Fibroblast of lung (primary cell): ENCODE data around the gene EWSR1. TPM values are rescaled to one million over a fixed set of nuclear protein-coding genes. Genes with fewer than 3 reads are reported as not detected.

ENCODE experiments used
- DNase-seq, 2 donors: peaks; one replicate each; pipeline versions ENCODE4 v3.0.0 to v3.0.0-alpha.2; 2010; ENCODE audit warnings: low read depth in 2 of 2
- H2AFZ ChIP-seq: 2 replicates; pipeline ENCODE4 v1.5.1; 2012; ENCODE audit warnings: low read length, control low read depth, inconsistent platforms
- H3K27ac ChIP-seq: 2 replicates; pipeline ENCODE4 v1.5.1; 2011; ENCODE audit warnings: low read length, control low read depth; ENCODE audit not compliant: insufficient read depth
- H3K27me3 ChIP-seq: 2 replicates; pipeline ENCODE4 v1.5.1; 2011; ENCODE audit warnings: mild to moderate bottlenecking, low read length; ENCODE audit not compliant: control insufficient read depth, insufficient read depth
- H3K36me3 ChIP-seq: 2 replicates; pipeline ENCODE4 v1.5.1; 2011; ENCODE audit warnings: low read length; ENCODE audit not compliant: control insufficient read depth, insufficient read depth
- H3K4me1 ChIP-seq: 2 replicates; pipeline ENCODE4 v1.5.1; 2011; ENCODE audit warnings: low read length; ENCODE audit not compliant: control insufficient read depth, insufficient read depth; ENCODE audit errors: extremely low read depth
- H3K4me2 ChIP-seq: 2 replicates; pipeline ENCODE4 v1.5.1; 2011; ENCODE audit warnings: low read length, control low read depth; ENCODE audit not compliant: insufficient read depth; ENCODE audit errors: extremely low read depth
- H3K4me3 ChIP-seq, 4 experiments: fragments of 200-600 bp in 1 of 4; sonication (generic) in 1 of 4; replicated peaks in 1 of 4; 2 replicates each; pipeline ENCODE4 v1.5.1; 2011 to 2016; ENCODE audit warnings: low read length in 4 of 4, low read depth in 3 of 4, mild to moderate bottlenecking in 3 of 4, control low read depth in 2 of 4, inconsistent platforms in 1 of 4, mixed read lengths in 1 of 4; ENCODE audit not compliant: insufficient read depth in 1 of 4; ENCODE audit errors: control extremely low read depth in 1 of 4
- H3K79me2 ChIP-seq: 2 replicates; pipeline ENCODE4 v1.5.1; 2012; ENCODE audit warnings: mild to moderate bottlenecking, low read length, inconsistent platforms; ENCODE audit not compliant: control insufficient read depth, insufficient read depth
- H3K9ac ChIP-seq: 2 replicates; pipeline ENCODE4 v1.5.1; 2011; ENCODE audit warnings: mild to moderate bottlenecking, low read length, control low read depth; ENCODE audit not compliant: insufficient read depth
- H3K9me3 ChIP-seq: 2 replicates; pipeline ENCODE4 v1.5.1; 2012; ENCODE audit warnings: low read depth, low read length; ENCODE audit not compliant: control insufficient read depth, insufficient read depth
- H4K20me1 ChIP-seq: 2 replicates; pipeline ENCODE4 v1.5.1; 2011; ENCODE audit warnings: low read length; ENCODE audit not compliant: control insufficient read depth, insufficient read depth; ENCODE audit errors: extremely low read depth
- EZH2 ChIP-seq: IDR thresholded peaks from 2 replicates; pipeline ENCODE4 v1.5.1; 2012; ENCODE audit warnings: low read length, control low read depth, mild to moderate bottlenecking; ENCODE audit errors: missing control alignments
- polyA plus RNA-seq, 2 donors: library from polyadenylated mRNA; depleted of rRNA in 1 of 2; stranded (reverse) in 1 of 2; unstranded in 1 of 2; fragments of >200 nt; gene quantifications; 2 replicates each; pipeline ENCODE4 v1.2.1, GENCODE V29; 2011 to 2012; ENCODE audit warnings: missing spikeins in 1 of 2
- total RNA-seq: library from RNA; depleted of rRNA; stranded (reverse); fragments of >200 nt; gene quantifications from 2 replicates; pipeline ENCODE4 v1.2.1, GENCODE V29; 2014
- TF ChIP-seq, protein P1 (sequence below), 2 donors: IDR thresholded peaks in 1 of 2; conservative IDR thresholded peaks in 1 of 2; 1 replicate in 1 of 2; 2 replicates in 1 of 2; pipeline ENCODE4 v1.5.1; 2011 to 2012; ENCODE audit warnings: low read length in 2 of 2, control low read depth in 1 of 2, inconsistent platforms in 1 of 2, low read depth in 1 of 2, mild to moderate bottlenecking in 1 of 2

The EWSR1 gene
- total and polyA plus RNA-seq, 2 donors (not counting 1 experiment from before 2014, with no cell fraction given) = 150 to 172 TPM

DNA sequence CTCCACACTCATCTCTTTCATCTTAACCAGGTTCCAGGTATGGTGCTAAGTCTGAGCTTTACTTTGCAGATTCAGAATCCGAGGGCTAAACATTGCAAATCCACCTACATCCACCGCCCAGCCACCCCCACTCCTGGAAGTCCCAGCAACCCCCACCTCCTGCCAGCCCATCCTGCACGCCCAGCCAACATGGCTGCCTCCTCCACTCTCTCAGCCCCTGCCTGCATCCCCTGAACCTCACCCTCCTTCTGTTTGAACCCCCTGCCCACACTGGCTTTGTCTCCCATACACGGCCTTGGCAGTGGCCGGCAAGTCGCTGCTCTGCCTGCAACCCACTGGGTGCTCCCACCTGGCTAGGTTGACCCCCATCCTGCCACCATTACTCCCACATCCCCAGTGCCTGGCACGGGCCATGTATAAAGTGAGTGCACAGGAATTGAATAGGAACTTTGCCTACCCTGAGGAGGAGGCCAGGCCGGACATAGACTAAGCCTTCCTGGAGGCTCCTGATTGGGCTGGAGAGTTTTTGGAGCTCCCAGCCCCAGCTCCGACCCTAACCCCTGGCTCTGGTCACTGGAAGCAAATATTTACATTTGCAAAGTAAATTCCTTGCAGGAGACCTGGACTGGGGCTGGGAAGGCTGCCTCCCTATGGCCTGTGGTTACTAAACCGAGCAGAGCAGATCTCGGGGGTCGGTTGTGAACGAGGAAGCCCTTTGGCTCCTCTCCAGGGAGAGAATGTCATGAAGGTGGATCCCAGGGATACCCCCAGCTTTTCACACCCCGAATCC is 48.0 kb upstream of the EWSR1 start:
- H3K79me2 ChIP-seq = no peaks in the 10 kb centered on the region
- peaks cover 8% of the 10 kb centered on the region for H3K27me3 ChIP-seq
- no peak overlapping the region for H2AFZ ChIP-seq
- H3K27ac ChIP-seq = no peak overlapping the region
- no peaks in the 10 kb centered on the region for H3K36me3 ChIP-seq
- TF ChIP-seq, protein P1, sequence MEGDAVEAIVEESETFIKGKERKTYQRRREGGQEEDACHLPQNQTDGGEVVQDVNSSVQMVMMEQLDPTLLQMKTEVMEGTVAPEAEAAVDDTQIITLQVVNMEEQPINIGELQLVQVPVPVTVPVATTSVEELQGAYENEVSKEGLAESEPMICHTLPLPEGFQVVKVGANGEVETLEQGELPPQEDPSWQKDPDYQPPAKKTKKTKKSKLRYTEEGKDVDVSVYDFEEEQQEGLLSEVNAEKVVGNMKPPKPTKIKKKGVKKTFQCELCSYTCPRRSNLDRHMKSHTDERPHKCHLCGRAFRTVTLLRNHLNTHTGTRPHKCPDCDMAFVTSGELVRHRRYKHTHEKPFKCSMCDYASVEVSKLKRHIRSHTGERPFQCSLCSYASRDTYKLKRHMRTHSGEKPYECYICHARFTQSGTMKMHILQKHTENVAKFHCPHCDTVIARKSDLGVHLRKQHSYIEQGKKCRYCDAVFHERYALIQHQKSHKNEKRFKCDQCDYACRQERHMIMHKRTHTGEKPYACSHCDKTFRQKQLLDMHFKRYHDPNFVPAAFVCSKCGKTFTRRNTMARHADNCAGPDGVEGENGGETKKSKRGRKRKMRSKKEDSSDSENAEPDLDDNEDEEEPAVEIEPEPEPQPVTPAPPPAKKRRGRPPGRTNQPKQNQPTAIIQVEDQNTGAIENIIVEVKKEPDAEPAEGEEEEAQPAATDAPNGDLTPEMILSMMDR (conservative IDR thresholded peaks at IDR 0.05 in 1 of 2, IDR thresholded peaks at IDR 0.05 in 1 of 2; ENCODE audit: low read depth in 1 of 2, low read length in 2 of 2) = no peak
- no peak for TF ChIP-seq EZH2
- H3K9ac ChIP-seq = no peak overlapping the region
- no peaks in the 10 kb centered on the region for H4K20me1 ChIP-seq
- H3K4me3 ChIP-seq = no peak overlapping the region
- no peak overlapping the region for H3K4me2 ChIP-seq
- H3K4me1 ChIP-seq = no peaks in the 10 kb centered on the region
- no peaks in the 10 kb centered on the region for H3K9me3 ChIP-seq
- no peak for DNase-seq

DNA sequence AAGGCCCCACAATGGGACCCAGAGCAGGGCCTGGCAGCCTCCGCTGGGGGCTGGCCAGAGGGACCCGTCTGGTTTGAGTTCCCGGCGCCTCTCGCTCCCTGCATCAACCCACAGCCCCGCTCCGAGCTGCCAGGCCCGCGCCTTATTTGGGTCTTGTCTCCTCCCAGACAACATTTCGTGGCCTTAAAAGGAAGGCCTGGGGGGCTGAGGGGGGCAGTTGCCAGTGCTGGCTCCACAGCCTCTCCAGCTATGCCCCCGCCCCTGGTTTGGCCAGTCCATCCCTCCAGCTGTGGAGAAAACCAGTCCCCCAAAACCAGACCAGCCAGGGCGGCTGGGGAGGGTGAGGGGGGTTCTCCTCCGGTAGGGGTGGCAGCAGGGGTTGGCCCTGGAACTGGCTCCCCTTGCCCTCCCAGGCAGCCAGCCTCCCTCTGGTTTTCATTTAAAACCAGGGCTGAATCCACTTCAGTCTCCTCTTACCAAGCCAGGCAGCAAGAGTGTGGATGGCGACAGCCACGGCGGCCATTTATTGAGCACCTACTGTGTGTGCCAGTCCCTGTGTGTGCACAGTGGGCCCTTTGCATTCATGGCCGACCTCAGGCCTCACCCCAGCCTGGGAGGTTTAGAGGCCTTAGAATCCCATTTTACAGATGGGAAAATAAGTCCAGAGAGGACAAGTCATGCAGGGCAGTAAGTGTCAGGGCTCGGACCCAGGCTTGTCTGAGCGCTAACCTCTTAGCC is 43.8 kb upstream of the EWSR1 start:
- Histone ChIP-seq H2AFZ (no peak overlapping the region), H4K20me1 (no peaks in the 10 kb centered on the region), H3K36me3 (no peaks in the 10 kb centered on the region), H3K79me2 (no peaks in the 10 kb centered on the region), H3K9me3 (no peaks in the 10 kb centered on the region), H3K4me2 (no peak overlapping the region), H3K4me3 (no peak overlapping the region), H3K9ac (no peak overlapping the region), H3K4me1 (peaks cover 6% of the 10 kb centered on the region), H3K27ac (no peak overlapping the region), H3K27me3 (peaks cover 9% of the 10 kb centered on the region)
- DNase-seq = peak; percentile 6 to 30
- TF ChIP-seq, protein P1 (conservative IDR thresholded peaks at IDR 0.05 in 1 of 2, IDR thresholded peaks at IDR 0.05 in 1 of 2; ENCODE audit: low read depth in 1 of 2, low read length in 2 of 2) = no peak
- TF ChIP-seq EZH2 = no peak

DNA sequence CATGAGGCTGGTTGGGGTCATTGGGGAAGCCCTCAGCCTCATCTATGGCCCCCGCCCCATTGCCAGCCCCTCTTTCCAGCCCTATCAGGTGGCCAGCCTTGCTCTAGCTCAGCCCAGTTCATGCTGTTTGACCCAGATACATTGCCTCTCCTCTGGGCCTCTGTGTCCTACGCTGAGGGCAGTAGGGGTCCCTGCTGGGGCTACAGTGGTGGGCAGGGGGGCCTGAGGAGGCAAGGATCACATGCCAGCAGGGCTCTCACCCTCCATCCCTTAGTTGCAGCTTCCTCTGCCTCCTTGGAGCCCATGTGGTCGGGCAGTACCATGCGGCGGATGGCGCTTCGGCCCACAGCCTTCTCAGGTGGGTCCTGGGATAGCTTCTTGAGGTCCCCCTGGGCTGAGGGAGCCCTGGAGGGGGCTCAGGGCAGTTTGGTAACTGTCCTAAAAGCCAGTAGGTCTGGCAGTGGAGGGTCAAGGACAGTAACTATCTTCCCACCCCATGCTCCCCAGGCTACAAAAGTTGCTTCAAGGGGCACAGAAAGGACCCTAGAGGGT is 43.1 kb upstream of the EWSR1 start:
- TF ChIP-seq EZH2 = no peak
- TF ChIP-seq, protein P1 (conservative IDR thresholded peaks at IDR 0.05 in 1 of 2, IDR thresholded peaks at IDR 0.05 in 1 of 2; ENCODE audit: low read depth in 1 of 2, low read length in 2 of 2) = no peak
- peaks cover 9% of the 10 kb centered on the region for H3K27me3 ChIP-seq
- H3K9me3 ChIP-seq = no peaks in the 10 kb centered on the region
- H3K4me1 ChIP-seq = peaks cover 6% of the 10 kb centered on the region
- H3K79me2 ChIP-seq = no peaks in the 10 kb centered on the region
- H3K4me3 ChIP-seq = no peak overlapping the region
- H3K4me2 ChIP-seq = no peak overlapping the region
- H3K9ac ChIP-seq = no peak overlapping the region
- H4K20me1 ChIP-seq = no peaks in the 10 kb centered on the region
- no peak for DNase-seq
- no peak overlapping the region for H3K27ac ChIP-seq
- no peak overlapping the region for H2AFZ ChIP-seq
- no peaks in the 10 kb centered on the region for H3K36me3 ChIP-seq
